K562 (cell line): ENCODE data around the gene GHDC. TPM values are rescaled to one million over a fixed set of nuclear protein-coding genes. Genes with fewer than 3 reads are reported as not detected.
"Not testable (repeated sequence)": the region's sequence is repeated elsewhere in the genome, so short reads cannot be mapped to it uniquely, and the experiment has no call there.

ENCODE experiments used
- ATAC-seq: fragments of 200-7000 bp; cut with Tn5 transposase; 3 replicates; pipeline ENCODE4 v1.9.1; 2020; ENCODE audit warnings: moderate library complexity
- BruUV-seq: library from RNA; stranded (reverse); fragments of 400-500 nt; replicated peaks from 2 replicates; lab custom pipeline; 2021; lab: Mats Ljungman, UMichigan
- CTCF ChIA-PET: fragments of 300-600 bp; formaldehyde crosslinking; extraction: SDS; loops from one replicate; lab custom pipeline; 2021; ENCODE audit warnings: low intra/inter-chr PET ratio; lab: Yijun Ruan, JAX
- POLR2A ChIA-PET: fragments of 300-600, 350-650 bp; sonication (Branson Sonifier 250); formaldehyde crosslinking; extraction: SDS; loops from one replicate; lab custom pipeline; 2021; ENCODE audit warnings: antibody characterized with exemption, inconsistent platforms; lab: Yijun Ruan, JAX
- DNase-seq, 4 experiments: peaks; one replicate each; pipeline versions ENCODE4 v3.0.0 to v3.0.0-alpha.2; 2011 to 2018; ENCODE audit warnings: low spot score in 3 of 4, mixed read lengths in 3 of 4; ENCODE audit errors: extremely low read depth in 1 of 4
- FAIRE-seq: peaks from 2 replicates; lab custom pipeline; 2011; peaks lifted over from hg19 to GRCh38; lab: Jason Lieb, UNC
- H2AFZ ChIP-seq: 2 replicates; pipeline ENCODE4 v1.6.0; 2011; ENCODE audit warnings: low read depth, low read length, control low read depth, inconsistent platforms
- H3K27ac ChIP-seq: fragments of 200-600 bp; 3 replicates; pipeline ENCODE4 v1.8.0; 2011; ENCODE audit warnings: low read depth, mild to moderate bottlenecking, control low read depth, inconsistent platforms, low read length, moderate library complexity, mixed read lengths; ENCODE audit errors: extremely low read depth
- H3K27me3 ChIP-seq, 2 experiments: fragments of 300-600 bp in 1 of 2; 2 replicates in 1 of 2; 3 replicates in 1 of 2; pipeline versions ENCODE4 v1.6.0 to v1.8.0; 2011; ENCODE audit warnings: inconsistent platforms in 2 of 2, low read length in 2 of 2, mild to moderate bottlenecking in 1 of 2, mixed read lengths in 1 of 2, moderate library complexity in 1 of 2; ENCODE audit not compliant: control insufficient read depth in 2 of 2, insufficient read depth in 2 of 2
- H3K36me3 ChIP-seq: fragments of 300-600 bp; 3 replicates; pipeline ENCODE4 v1.8.0; 2011; ENCODE audit warnings: mild to moderate bottlenecking, low read length, inconsistent platforms; ENCODE audit not compliant: control insufficient read depth, insufficient read depth
- H3K4me1 ChIP-seq, 2 experiments: fragments of 200-600 bp in 1 of 2; replicated peaks in 1 of 2; 2 replicates in 1 of 2; 3 replicates in 1 of 2; pipeline versions ENCODE4 v1.5.1 to v1.8.0; 2011; ENCODE audit warnings: inconsistent platforms in 2 of 2, low read length in 2 of 2, mild to moderate bottlenecking in 1 of 2, mixed read lengths in 1 of 2, moderate library complexity in 1 of 2; ENCODE audit not compliant: control insufficient read depth in 2 of 2, insufficient read depth in 2 of 2
- H3K4me2 ChIP-seq: 2 replicates; pipeline ENCODE4 v1.6.1; 2011; ENCODE audit warnings: low read length, control low read depth, inconsistent platforms, mixed read lengths; ENCODE audit not compliant: insufficient read depth
- H3K4me3 ChIP-seq: fragments of 200-600 bp; sonication (generic), shearing (Covaris generic); 2 replicates; pipeline ENCODE4 v1.5.1; 2016; ENCODE audit warnings: control low read depth, inconsistent platforms
- H3K79me2 ChIP-seq: fragments of 200-600 bp; 3 replicates; pipeline ENCODE4 v1.8.0; 2011; ENCODE audit warnings: low read length, inconsistent platforms; ENCODE audit not compliant: control insufficient read depth, insufficient read depth
- H3K9ac ChIP-seq, 2 experiments: 2 replicates each; pipeline versions ENCODE4 v1.6.0 to v1.6.1; 2011; ENCODE audit warnings: low read depth in 2 of 2, low read length in 2 of 2, control low read depth in 1 of 2, inconsistent platforms in 1 of 2, mild to moderate bottlenecking in 1 of 2, mixed read lengths in 1 of 2; ENCODE audit not compliant: insufficient read depth in 1 of 2
- H3K9me1 ChIP-seq: one replicate; pipeline ENCODE4 v1.6.0; 2011; ENCODE audit warnings: inconsistent platforms, mild to moderate bottlenecking, low read length, moderate library complexity; ENCODE audit not compliant: control insufficient read depth, insufficient read depth
- H3K9me3 ChIP-seq: replicated peaks from 2 replicates; pipeline ENCODE4 v1.5.1; 2011; ENCODE audit warnings: low read depth, low read length, inconsistent platforms; ENCODE audit not compliant: control insufficient read depth, insufficient read depth
- H4K20me1 ChIP-seq: replicated peaks from 2 replicates; pipeline ENCODE4 v1.6.1; 2011; ENCODE audit warnings: low read length, inconsistent platforms, mixed read lengths; ENCODE audit not compliant: control insufficient read depth, insufficient read depth
- ATF4 ChIP-seq: fragments of 450-650 bp; formaldehyde crosslinking; IDR thresholded peaks from 2 replicates; pipeline ENCODE4 v1.4.0; 2022; ENCODE audit warnings: mild to moderate bottlenecking, moderate library complexity
- CEBPG ChIP-seq, 3 experiments: fragments of 200-800 bp in 1 of 3; sonication (Bioruptor generic) in 1 of 3; sonication (generic) in 1 of 3; formaldehyde crosslinking in 1 of 3; IDR thresholded peaks in 2 of 3; conservative IDR thresholded peaks in 1 of 3; 2 replicates each; pipeline versions ENCODE4 v1.6.1 to v1.8.0; 2016 to 2022; ENCODE audit warnings: missing compliant biosample characterization in 2 of 3, missing genetic modification characterization in 2 of 3, mild to moderate bottlenecking in 1 of 3, missing genetic modification reagents in 1 of 3
- JUND ChIP-seq, 2 experiments: IDR thresholded peaks; 2 replicates in 1 of 2; 3 replicates in 1 of 2; pipeline ENCODE4 v1.6.1; 2011; ENCODE audit warnings: borderline replicate concordance in 2 of 2, low read depth in 2 of 2, low read length in 2 of 2, improper control_type of control experiment in 1 of 2, missing biosample characterization in 1 of 2, missing genetic modification characterization in 1 of 2, missing genetic modification reagents in 1 of 2
- MEF2D ChIP-seq: conservative IDR thresholded peaks from 2 replicates; pipeline ENCODE4 v1.6.1; 2016; ENCODE audit warnings: low read depth, missing genetic modification characterization, missing compliant biosample characterization
- SMAD4 ChIP-seq: fragments of 250-450 bp; sonication (Bioruptor Pico); conservative IDR thresholded peaks from 2 replicates; pipeline ENCODE4 v1.8.0; 2021; ENCODE audit warnings: inconsistent platforms, mild to moderate bottlenecking, moderate library complexity
- SMARCA4 ChIP-seq: fragments of 450-650 bp; IDR thresholded peaks from 2 replicates; pipeline ENCODE4 v1.6.1; 2016
- TSHZ1 ChIP-seq: fragments of 250-450 bp; sonication (Bioruptor Pico); IDR thresholded peaks from 2 replicates; pipeline ENCODE4 v1.4.0; 2020; ENCODE audit warnings: mild to moderate bottlenecking, moderate library complexity
- ZNF175 ChIP-seq: fragments of 200-800 bp; sonication (Bioruptor generic); IDR thresholded peaks from 2 replicates; pipeline ENCODE4 v1.6.1; 2016; ENCODE audit warnings: low read depth, mild to moderate bottlenecking, missing genetic modification characterization, missing compliant biosample characterization
- ZNF589 ChIP-seq: fragments of 200-800 bp; sonication (Bioruptor generic); IDR thresholded peaks from 2 replicates; pipeline ENCODE4 v1.6.1; 2016; ENCODE audit warnings: low read depth, missing genetic modification characterization, missing compliant biosample characterization
- ZNF77 ChIP-seq: fragments of 250-450 bp; sonication (Bioruptor Pico); IDR thresholded peaks from 2 replicates; pipeline ENCODE4 v1.5.0; 2020
- WGBS: fragments of 100-300 bp; shearing (Covaris generic); methylation state at CpG from one replicate; pipeline ENCODE4 v1.1.6; 2016; ENCODE audit warnings: low coverage, mixed read lengths; ENCODE audit not compliant: insufficient coverage; ENCODE audit errors: missing lambda C conversion rate; 5-methylcytosine and 5-hydroxymethylcytosine counted together
- in situ Hi-C: fragments of 300-500 bp; cut with MboI; formaldehyde crosslinking; loops from 4 replicates; pipeline ENCODE4 v1.15.0; 2018; ENCODE audit warnings: inconsistent platforms, mixed read lengths
- intact Hi-C: fragments of 100-400 bp; cut with micrococcal nuclease; formaldehyde crosslinking; loops from 2 replicates; pipeline ENCODE4 v1.14.2; 2022
- polyA plus RNA-seq, 8 experiments: library from polyadenylated mRNA; depleted of rRNA in 4 of 8; stranded (reverse) in 5 of 8; unstranded in 3 of 8; fragments of >200 nt; fragmentation: Nextera tagmentation in 2 of 8; fragmentation: Illumina TruSeq in 1 of 8; extraction: Ambion mirVana in 2 of 8; extraction: Trizol in 1 of 8; gene quantifications; 2 replicates each; pipeline versions ENCODE4 v1.2.1 to v1.2.3, GENCODE V29; 2011 to 2014; ENCODE audit warnings: inconsistent platforms in 1 of 8, missing spikeins in 1 of 8
- total RNA-seq, 7 experiments: library from RNA; depleted of rRNA in 6 of 7; stranded (reverse); fragments of >200 nt in 6 of 7; fragmentation: Illumina TruSeq in 2 of 7; extraction: Trizol in 2 of 7; gene quantifications; 2 replicates each; pipeline versions ENCODE4 v1.2.1 to v1.2.3, GENCODE V29; 2011 to 2021; ENCODE audit warnings: low replicate concordance in 1 of 7

GHDC gene
- total and polyA plus RNA-seq, 9 of the 15 experiments (the other 6 are each of a cell fraction or from before 2014, with no cell fraction given): 0.65 to 23.2 (median 11.2) TPM

GRCh38 chr17:42210046-42210445 lies 15.8 kb upstream of the GHDC start:
- Histone ChIP-seq H3K27me3 (no peaks in the 10 kb centered on the region), H4K20me1 (no peaks in the 10 kb centered on the region), H3K4me2 (no peak overlapping the region), H3K9me1 (no peaks in the 10 kb centered on the region), H3K27ac (no peak overlapping the region), H3K4me1 (no peaks in the 10 kb centered on the region), H2AFZ (no peak overlapping the region), H3K9me3 (no peaks in the 10 kb centered on the region), H3K36me3 (peaks cover 97% of the 10 kb centered on the region), H3K4me3 (no peak overlapping the region), H3K9ac (no peak overlapping the region), H3K79me2 (no peaks in the 10 kb centered on the region)
- no peak for ATAC-seq
- no peak for TF ChIP-seq ZNF77
- WGBS: 95% methylated on average over 6 of the region's 6 CpGs
- in situ Hi-C loops (no loop called here), intact Hi-C loops (no loop called here)
- BruUV-seq: no TSS peak
- no peak for FAIRE-seq
- no peak for DNase-seq
- ChIA-PET POLR2A (no interaction called here), CTCF (no interaction called here)

GRCh38 chr17:42206153-42206612 lies 11.9 kb upstream of the GHDC start:
- FAIRE-seq; H4K20me1 ChIP-seq; H2AFZ ChIP-seq; H3K4me3 ChIP-seq; H3K27me3 ChIP-seq; H3K9me1 ChIP-seq; DNase-seq; BruUV-seq; H3K4me1 ChIP-seq; H3K79me2 ChIP-seq; POLR2A ChIA-PET; CTCF ChIA-PET; intact Hi-C loops; in situ Hi-C loops; H3K27ac ChIP-seq; H3K9me3 ChIP-seq; H3K4me2 ChIP-seq; H3K9ac ChIP-seq; TF ChIP-seq JUND (tag; IDR thresholded peaks at IDR 0.05; ENCODE audit: borderline replicate concordance, low read depth, low read length): not testable (repeated sequence)
- peaks cover 96% of the 10 kb centered on the region for H3K36me3 ChIP-seq
- ATAC-seq: peak; percentile 57
- 55% methylated on average over 8 of the region's 8 CpGs for WGBS
- TF ChIP-seq MEF2D (tag) (peak; percentile 77), SMARCA4 (peak; percentile 10; the same call in 1 of the 2 replicates), SMAD4 (CRISPR knock-in tag) (peak; percentile 71; the same call in 1 of the 2 replicates), TSHZ1 (CRISPR knock-in tag) (0 out of 2 replicates have a peak, but pooled peaks have one; percentile 34), ATF4 (CRISPR knock-in tag) (peak; percentile 86), JUND (IDR thresholded peaks at IDR 0.05; ENCODE audit: borderline replicate concordance, low read depth, low read length) (0 out of 2 replicates have a peak, but pooled peaks have one; percentile 40), ZNF175 (CRISPR knock-in tag) (peak; percentile 47; the same call in 1 of the 2 replicates), ZNF589 (CRISPR knock-in tag) (peak; percentile 90; the same call in 1 of the 2 replicates), CEBPG (CRISPR knock-in tag; IDR thresholded peaks at IDR 0.05) (peak; percentile 85), CEBPG (tag; conservative IDR thresholded peaks at IDR 0.05 in 1 of 2, IDR thresholded peaks at IDR 0.05 in 1 of 2) (peak; percentile 82 to 96)
